Right lobe of liver (tissue), 4 donors: Measurements from ENCODE around the gene BBOX1.

Source experiments
- CTCF ChIP-seq, 4 donors: fragments of 200-600 bp in 3 of 4; fragments of 450-650 bp in 1 of 4; IDR thresholded peaks; one replicate each; pipeline versions ENCODE4 v1.5.1 to v1.8.0; 2016 to 2022; ENCODE audit warnings: antibody characterized with exemption in 4 of 4, mild to moderate bottlenecking in 2 of 4
- POLR2A ChIP-seq: fragments of 450-650 bp; IDR thresholded peaks from one replicate; pipeline ENCODE4 v1.6.1; 2017; ENCODE audit warnings: antibody characterized with exemption, mild to moderate bottlenecking
- donor health status: DM: no; HTN: no; CAD: no.
- donor health status: DM: no; HTN: no; CAD: no.
- donor health status: DM: no; HTN: yes; CAD: no.

- no peak for TF ChIP-seq CTCF (IDR thresholded peaks at IDR 0.05)
- no peak for TF ChIP-seq POLR2A
These were observed 81.4 kb downstream of the BBOX1 start for GRCh38 chr11:27122001-27122400.
